HG02943 (cell line): ENCODE results near the gene TVP23C.
"Not testable (repeated sequence)": the region's sequence is repeated elsewhere in the genome, so short reads cannot be mapped to it uniquely, and the experiment has no call there.

Experiments
- ATAC-seq: cut with Tn5 transposase; IDR thresholded peaks from one replicate; pipeline ENCODE4 v1.9.1; 2021; ENCODE audit warnings: mild to moderate bottlenecking, low read depth, moderate library complexity; ENCODE audit not compliant: unreplicated experiment

The TVP23C gene

GRCh38 chr17:15533122-15533521 lies 30.2 kb downstream of the TVP23C start:
- ATAC-seq, result not testable (repeated sequence)

DNA sequence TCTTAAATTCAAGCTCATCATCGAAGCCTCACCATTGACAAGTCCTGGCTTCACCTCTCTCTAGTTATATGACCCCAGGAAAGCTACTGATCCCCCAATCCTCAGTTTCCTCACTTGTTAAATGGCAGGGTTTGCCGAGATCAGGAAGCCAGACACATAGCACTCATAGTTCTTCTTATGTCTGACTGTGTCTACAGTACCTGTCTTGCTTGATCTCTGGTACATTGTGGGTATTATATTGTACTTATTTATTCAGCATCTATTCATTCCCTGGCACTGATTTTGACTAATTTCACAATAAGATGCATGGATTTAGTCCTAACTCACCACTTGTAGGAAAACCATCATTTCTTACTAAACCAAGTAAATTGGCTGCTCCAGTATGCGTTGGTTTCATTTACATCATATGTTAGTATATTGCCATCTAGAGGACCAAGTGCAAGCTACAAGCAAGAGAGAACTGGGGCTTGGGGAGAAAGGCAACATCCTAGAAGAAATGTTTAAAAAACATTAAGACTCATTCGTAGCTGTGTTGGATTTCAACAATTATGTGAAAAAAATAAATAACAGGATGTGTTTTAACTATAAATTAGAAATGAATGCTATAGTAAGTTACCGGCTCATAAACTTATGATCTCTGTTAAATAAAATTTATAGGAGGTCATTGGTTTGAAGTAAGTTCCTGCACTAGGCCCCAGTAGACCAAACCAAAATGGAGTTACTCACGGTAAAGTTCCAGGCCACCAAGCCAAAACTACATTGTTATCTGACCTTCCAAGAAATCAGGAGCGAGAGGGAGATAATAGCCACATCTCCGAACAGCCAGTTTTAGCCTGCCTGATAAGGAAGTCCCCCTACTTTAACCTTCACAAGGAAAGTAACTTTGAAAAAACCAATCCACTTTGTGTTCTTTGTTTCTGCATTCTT lies 36.7 kb downstream of the TVP23C start:
- ATAC-seq, result not testable (repeated sequence)

DNA sequence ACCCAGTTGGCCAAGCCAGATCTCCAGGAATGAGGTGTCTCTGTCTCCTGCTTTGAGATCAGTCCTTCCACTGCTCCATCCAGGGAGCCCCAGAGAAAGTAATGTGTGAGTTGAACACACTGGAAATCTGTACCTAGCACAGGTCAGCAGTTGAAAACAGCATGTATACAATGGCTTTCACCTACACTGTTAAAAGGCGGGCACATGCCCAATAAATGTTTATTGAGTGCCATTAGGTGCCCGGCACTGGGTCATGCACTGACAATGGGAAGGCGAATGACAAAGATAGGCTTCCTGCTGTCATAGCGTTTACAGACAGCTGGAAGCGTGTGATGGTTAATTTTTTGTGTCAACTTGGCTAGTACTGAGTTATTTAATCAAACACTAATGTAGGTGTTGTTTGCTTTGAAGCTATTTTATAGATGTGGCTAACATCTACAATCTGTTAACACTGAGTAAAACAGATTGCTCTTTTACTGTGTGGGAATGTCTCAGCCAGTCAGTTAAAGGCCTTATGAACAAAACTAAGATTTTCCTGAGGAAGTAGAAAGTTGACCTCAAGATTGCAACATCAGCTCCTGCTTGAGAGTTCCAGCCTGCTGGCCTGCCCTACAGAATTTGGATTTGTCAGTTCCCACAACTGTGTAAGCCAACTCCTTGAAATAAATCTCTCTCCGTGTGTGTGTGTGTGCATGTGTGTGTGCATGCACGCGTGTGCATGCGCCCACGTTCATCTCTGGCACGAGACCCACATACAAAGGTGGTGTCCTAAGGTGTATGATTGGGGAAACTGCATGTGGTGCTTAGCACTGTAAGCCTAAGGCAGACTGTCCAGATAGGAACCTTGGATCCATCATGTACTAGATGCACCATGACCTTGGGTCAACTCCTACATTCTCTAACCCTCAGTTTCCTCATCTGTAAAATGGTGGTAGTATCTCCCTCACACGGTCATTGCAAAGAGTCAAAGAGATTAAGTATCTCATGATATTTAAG lies 38.0 kb downstream of the TVP23C start:
- not testable (repeated sequence) for ATAC-seq

DNA sequence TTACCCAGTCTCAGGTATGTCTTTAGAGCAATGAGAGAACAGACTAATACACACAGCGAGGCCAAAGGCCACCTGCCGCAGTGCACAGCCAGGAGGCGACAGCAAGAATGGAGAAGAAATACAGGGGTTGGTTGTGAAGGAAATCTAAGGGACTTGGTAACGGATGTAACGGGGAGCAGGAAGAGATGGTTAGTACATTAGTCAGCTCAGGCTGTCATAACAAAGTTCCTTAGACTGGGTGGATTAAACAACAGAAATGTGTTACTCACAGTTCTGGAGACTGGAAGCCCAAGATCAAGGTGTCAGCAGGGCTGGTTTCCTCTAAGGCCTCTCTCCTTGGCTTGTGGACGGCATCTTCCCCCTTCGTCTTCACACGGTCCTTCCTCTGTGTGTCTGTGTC lies 47.1 kb downstream of the TVP23C start:
- ATAC-seq, result no peak

DNA sequence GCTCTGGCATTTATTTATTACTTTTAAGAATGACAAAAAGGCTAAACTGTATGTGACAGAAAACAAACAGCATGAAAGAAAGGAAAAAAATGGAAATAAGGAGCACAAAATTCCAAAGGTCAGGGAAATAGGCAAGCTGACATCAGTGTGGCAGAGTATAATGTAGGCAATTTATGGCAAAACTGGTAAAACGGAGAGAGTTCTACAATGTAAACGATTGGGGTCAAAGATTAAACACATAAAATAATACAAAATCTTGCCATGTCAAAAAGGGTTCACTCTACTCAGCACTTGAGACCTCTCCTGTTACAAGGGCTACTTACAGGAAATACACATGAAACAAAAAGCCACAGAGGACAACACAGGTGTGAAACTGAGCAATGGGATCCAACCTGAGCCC lies 48.8 kb downstream of the TVP23C start:
- ATAC-seq, result no peak

GRCh38 chr17:15513856-15514459 lies 49.3 kb downstream of the TVP23C start:
- no peak for ATAC-seq

GRCh38 chr17:15513058-15513791 lies 50.1 kb downstream of the TVP23C start:
- ATAC-seq, result no peak

- no peak for ATAC-seq
Observed at GRCh38 chr17:15512071-15512709, 51.1 kb downstream of the TVP23C start.

GRCh38 chr17:15511142-15511541 lies 52.1 kb downstream of the TVP23C start:
- ATAC-seq, result no peak

DNA sequence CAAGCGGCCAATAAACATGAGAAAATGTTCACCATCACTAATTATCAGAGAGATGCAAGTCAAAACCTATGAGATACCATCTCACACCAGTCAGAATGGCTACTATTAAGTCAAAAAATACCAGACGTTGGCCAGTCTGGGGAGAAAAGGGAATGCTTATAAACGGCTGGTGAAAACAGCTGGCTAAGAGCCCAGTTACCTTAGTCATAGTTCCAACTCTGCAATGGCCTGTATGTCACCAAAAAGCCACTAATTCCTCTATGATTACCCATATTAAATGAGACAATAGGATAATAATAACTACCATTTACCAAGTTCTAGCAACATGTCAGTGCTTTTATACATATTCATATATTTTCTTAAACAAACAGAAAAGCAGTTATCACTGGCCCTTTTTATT lies 52.9 kb downstream of the TVP23C start:
- no peak for ATAC-seq

DNA sequence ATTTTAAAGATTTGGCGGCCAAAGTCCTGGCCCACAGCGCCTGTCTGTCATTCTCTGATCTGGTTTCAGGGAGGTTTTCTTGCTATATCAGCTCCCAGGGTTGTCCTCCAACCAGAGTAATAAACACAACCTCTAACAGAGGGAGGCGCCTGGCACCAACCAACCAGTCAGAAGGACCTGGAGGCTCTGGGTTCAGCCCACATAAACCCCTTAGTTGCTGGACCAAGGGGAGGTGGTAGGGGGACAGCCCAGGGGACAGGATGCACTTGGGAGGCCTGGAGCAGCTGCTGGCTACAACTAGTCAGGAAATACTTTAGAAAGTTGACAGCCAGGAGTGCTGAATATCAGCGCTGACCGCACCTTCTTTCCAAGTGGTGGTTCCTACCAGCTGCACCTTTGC lies 54.2 kb downstream of the TVP23C start:
- no peak for ATAC-seq

- no peak for ATAC-seq
Observed at GRCh38 chr17:15508466-15508865, 54.8 kb downstream of the TVP23C start.

GRCh38 chr17:15507896-15508295 lies 55.4 kb downstream of the TVP23C start:
- no peak for ATAC-seq

DNA sequence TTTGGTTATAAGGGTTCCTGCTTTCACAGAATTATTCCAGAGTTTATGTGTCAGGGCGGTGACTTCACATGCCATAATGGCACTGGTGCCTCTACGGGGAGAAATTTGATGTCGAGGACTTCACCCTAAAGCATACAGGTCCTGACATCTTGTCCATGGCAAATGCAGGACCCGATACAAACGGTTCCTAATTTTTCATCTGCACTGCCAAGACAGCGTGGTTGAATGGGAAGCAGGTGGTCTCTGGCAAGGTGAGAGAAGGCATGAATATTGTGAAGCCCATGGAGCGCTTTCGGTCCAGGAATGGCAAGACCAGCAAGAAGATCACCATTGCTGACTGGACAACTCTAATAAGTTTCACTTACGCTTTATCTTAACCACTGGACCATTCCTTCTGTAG lies 56.3 kb downstream of the TVP23C start:
- no peak for ATAC-seq

- ATAC-seq, result not testable (repeated sequence)
Observed at GRCh38 chr17:15505708-15506107, 57.6 kb downstream of the TVP23C start.

- ATAC-seq, result no peak
Observed at GRCh38 chr17:15503731-15504130, 59.6 kb downstream of the TVP23C start.

DNA sequence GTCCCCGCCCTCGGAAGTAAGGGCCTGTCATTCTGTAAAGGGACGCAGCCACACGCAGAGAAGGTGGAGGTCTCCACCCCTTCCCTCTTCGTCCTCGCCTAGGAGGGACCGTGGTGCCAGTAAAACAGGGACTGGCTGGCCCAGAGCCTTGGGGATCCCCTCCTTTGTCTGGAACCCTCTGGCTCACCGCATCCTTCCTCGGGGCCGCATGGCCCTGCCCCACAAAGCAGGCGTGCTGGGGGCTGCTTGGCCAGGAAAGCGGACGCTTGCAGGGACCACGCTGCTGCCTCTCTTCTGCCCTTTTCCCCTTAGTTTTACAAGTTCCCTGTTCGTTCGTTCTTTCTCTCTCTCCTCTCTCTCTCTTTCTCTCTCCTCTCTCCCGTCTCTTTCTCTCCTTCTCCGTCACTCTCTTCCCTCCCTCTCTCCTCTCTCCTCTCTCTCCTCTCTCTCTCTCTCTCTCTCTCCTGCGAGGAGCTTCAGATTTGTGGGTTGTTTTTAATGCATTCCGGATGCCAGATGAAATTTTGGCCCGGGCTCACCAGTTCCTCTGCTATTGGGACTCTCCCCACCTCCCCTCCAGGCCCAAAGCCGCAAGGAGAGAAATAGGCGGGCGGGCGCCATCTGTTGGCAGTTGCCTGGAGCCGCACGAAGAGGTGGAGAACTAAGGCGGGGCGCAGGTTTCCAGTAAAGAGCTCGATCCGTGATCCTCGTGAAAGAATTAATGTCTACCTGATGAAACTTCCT lies 60.7 kb downstream of the TVP23C start:
- ATAC-seq, result peak; percentile 74

GRCh38 chr17:15501793-15502192 lies 61.5 kb downstream of the TVP23C start:
- no peak for ATAC-seq

DNA sequence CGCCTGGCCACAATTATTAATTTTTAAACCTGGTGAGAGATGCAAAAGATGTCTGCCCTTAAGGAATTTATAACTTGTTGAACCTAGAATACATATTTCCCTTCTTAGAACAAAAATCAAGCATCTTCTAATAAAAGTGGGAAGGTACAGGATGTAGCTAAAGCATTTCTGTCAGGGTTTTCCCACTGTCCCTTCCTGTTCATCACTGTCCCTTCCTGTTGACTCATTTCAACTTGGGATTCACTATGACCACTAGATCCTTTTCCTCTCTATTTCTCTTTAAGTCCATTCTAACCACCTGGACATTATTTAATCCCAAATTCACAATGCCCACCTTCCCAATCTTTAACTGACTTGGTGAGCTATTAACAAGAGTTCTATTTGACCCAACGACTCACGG lies 62.0 kb downstream of the TVP23C start:
- ATAC-seq, result no peak
